MM.1S (cell line): ENCODE data around the gene AGGF1.

Source experiments
- DNase-seq: peaks from one replicate; pipeline ENCODE4 v3.0.0-alpha.2; 2015
- H2AFZ ChIP-seq: fragments of 300-600 bp; sonication (generic); 2 replicates; pipeline ENCODE4 v1.6.0; 2016; ENCODE audit warnings: antibody characterized with exemption, low read length
- H3F3A ChIP-seq: fragments of 300-600 bp; sonication (generic); 2 replicates; pipeline ENCODE4 v1.6.1; 2016; ENCODE audit warnings: mild to moderate bottlenecking, antibody characterized with exemption, low read length, moderate library complexity, mixed read lengths; ENCODE audit not compliant: insufficient read depth
- H3K27ac ChIP-seq: fragments of 300-600 bp; sonication (generic); 2 replicates; pipeline ENCODE4 v1.5.1; 2016; ENCODE audit warnings: mild to moderate bottlenecking, low read length
- H3K27me3 ChIP-seq: fragments of 300-600 bp; sonication (generic); replicated peaks from 2 replicates; pipeline ENCODE4 v1.6.0; 2016; ENCODE audit warnings: low read length; ENCODE audit not compliant: insufficient read depth
- H3K36me3 ChIP-seq: fragments of 300-600 bp; sonication (generic); replicated peaks from 2 replicates; pipeline ENCODE4 v1.6.1; 2016; ENCODE audit warnings: mild to moderate bottlenecking, low read length, mixed read lengths; ENCODE audit not compliant: insufficient read depth
- H3K4me1 ChIP-seq: fragments of 300-600 bp; sonication (generic); 2 replicates; pipeline ENCODE4 v1.6.1; 2016; ENCODE audit warnings: low read length, mixed read lengths
- H3K4me2 ChIP-seq: fragments of 300-600 bp; sonication (generic); 2 replicates; pipeline ENCODE4 v1.6.0; 2016; ENCODE audit warnings: low read depth, low read length
- H3K4me3 ChIP-seq: fragments of 300-600 bp; sonication (generic); 2 replicates; pipeline ENCODE4 v1.5.1; 2016; ENCODE audit warnings: low read length, mixed read lengths
- H3K79me2 ChIP-seq: fragments of 300-600 bp; sonication (generic); 2 replicates; pipeline ENCODE4 v1.6.1; 2016; ENCODE audit warnings: mixed run types, low read length, mixed read lengths
- H3K9ac ChIP-seq: fragments of 300-600 bp; sonication (generic); 2 replicates; pipeline ENCODE4 v1.6.1; 2016; ENCODE audit warnings: low read length, mixed read lengths
- H3K9me2 ChIP-seq: fragments of 300-600 bp; sonication (generic); replicated peaks from 2 replicates; pipeline ENCODE4 v1.6.1; 2016; ENCODE audit warnings: mild to moderate bottlenecking, low read length, mixed read lengths; ENCODE audit not compliant: insufficient read depth
- H3K9me3 ChIP-seq: fragments of 300-600 bp; sonication (generic); replicated peaks from 2 replicates; pipeline ENCODE4 v1.6.1; 2016; ENCODE audit warnings: mild to moderate bottlenecking, low read length, mixed read lengths; ENCODE audit not compliant: insufficient read depth
- H4K20me1 ChIP-seq: fragments of 300-600 bp; sonication (generic); 2 replicates; pipeline ENCODE4 v1.6.1; 2016; ENCODE audit warnings: mild to moderate bottlenecking, low read length, moderate library complexity, mixed read lengths; ENCODE audit not compliant: insufficient read depth
- CTCF ChIP-seq: fragments of 300-600 bp; sonication (generic); IDR thresholded peaks from 2 replicates; pipeline ENCODE4 v1.5.1; 2016; ENCODE audit warnings: antibody characterized with exemption, low read length, mixed read lengths
- EZH2 ChIP-seq: fragments of 300-600 bp; sonication (generic); optimal IDR thresholded peaks from 2 replicates; pipeline ENCODE3; 2017; ENCODE audit warnings: low read depth, mild to moderate bottlenecking, antibody characterized with exemption, low read length, mixed read lengths
- EZH2phosphoT487 ChIP-seq: fragments of 300-600 bp; sonication (generic); IDR thresholded peaks from 2 replicates; pipeline ENCODE4 v1.6.1; 2018; ENCODE audit warnings: antibody characterized with exemption, low read length

Gene AGGF1

GRCh38 chr5:77082280-77082679, 52.1 kb downstream of the AGGF1 start:
- Histone ChIP-seq H3K27me3 (no peaks in the 10 kb centered on the region), H3K4me2 (no peak overlapping the region), H3K36me3 (no peaks in the 10 kb centered on the region), H3K79me2 (no peaks in the 10 kb centered on the region), H3K4me1 (no peaks in the 10 kb centered on the region), H3K9me3 (no peaks in the 10 kb centered on the region), H3K27ac (no peak overlapping the region), H4K20me1 (no peaks in the 10 kb centered on the region), H3F3A (no peaks in the 10 kb centered on the region), H3K9ac (no peak overlapping the region), H2AFZ (no peak overlapping the region), H3K4me3 (no peak overlapping the region), H3K9me2 (no peaks in the 10 kb centered on the region)
- DNase-seq: no peak
- TF ChIP-seq CTCF (no peak), EZH2 (no peak), EZH2phosphoT487 (no peak)

GRCh38 chr5:77083088-77083487, 52.9 kb downstream of the AGGF1 start:
- Histone ChIP-seq H3K4me1 (no peaks in the 10 kb centered on the region), H3K27me3 (no peaks in the 10 kb centered on the region), H3K9me3 (no peaks in the 10 kb centered on the region), H3F3A (peaks cover 4% of the 10 kb centered on the region; the same call in 1 of the 2 replicates), H3K36me3 (no peaks in the 10 kb centered on the region), H3K27ac (no peak overlapping the region), H3K79me2 (no peaks in the 10 kb centered on the region), H2AFZ (no peak overlapping the region), H3K4me3 (no peak overlapping the region), H3K9me2 (no peaks in the 10 kb centered on the region), H3K4me2 (no peak overlapping the region), H3K9ac (no peak overlapping the region), H4K20me1 (no peaks in the 10 kb centered on the region)
- TF ChIP-seq CTCF: no peak
- no peak for TF ChIP-seq EZH2phosphoT487
- TF ChIP-seq EZH2: no peak
- no peak for DNase-seq

DNA sequence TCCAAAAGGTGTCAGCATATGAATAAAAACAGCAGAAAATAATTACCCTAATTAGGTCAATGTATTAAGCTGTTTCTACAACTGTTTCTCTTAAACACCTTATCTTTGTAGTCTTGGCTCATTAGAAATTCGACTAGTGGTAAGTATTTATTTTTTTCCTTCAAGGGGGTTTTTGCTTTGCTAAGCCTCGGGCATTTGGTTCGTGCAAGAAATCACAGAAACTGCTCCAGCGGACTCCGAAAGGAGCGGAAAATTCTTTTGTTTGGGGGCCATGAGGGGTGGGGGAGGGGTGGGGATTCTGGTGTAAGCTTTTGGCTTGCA, 56.1 kb downstream of the AGGF1 start:
- H4K20me1 ChIP-seq: no peaks in the 10 kb centered on the region
- H3K4me2 ChIP-seq: peak overlapping the region; percentile 77
- H3K9me2 ChIP-seq: no peaks in the 10 kb centered on the region
- no peaks in the 10 kb centered on the region for H3K36me3 ChIP-seq
- no peaks in the 10 kb centered on the region for H3K9me3 ChIP-seq
- peak overlapping the region; percentile 97 for H2AFZ ChIP-seq
- H3K27ac ChIP-seq: no peak overlapping the region; the same call in 1 of the 2 replicates
- peak overlapping the region; percentile 56; the same call in 1 of the 2 replicates for H3K9ac ChIP-seq
- peak overlapping the region; percentile 84 for H3K4me3 ChIP-seq
- no peak for DNase-seq
- peaks cover 4% of the 10 kb centered on the region; the same call in 1 of the 2 replicates for H3F3A ChIP-seq
- no peaks in the 10 kb centered on the region for H3K79me2 ChIP-seq
- no peaks in the 10 kb centered on the region for H3K4me1 ChIP-seq
- TF ChIP-seq CTCF (no peak), EZH2phosphoT487 (no peak), EZH2 (no peak)
- no peaks in the 10 kb centered on the region for H3K27me3 ChIP-seq
